ENCODE measurements around the gene SFMBT1.

- TF ChIP-seq CTCF (tag by site-specific recombination; IDR thresholded peaks at IDR 0.05), result no peak
- no peak for TF ChIP-seq HOXA7 (CRISPR knock-in tag; IDR thresholded peaks at IDR 0.05; ENCODE audit: borderline replicate concordance)
- no peak for TF ChIP-seq TCF7L2 (IDR thresholded peaks at IDR 0.05; ENCODE audit: borderline replicate concordance, low read depth, low read length)
- TF ChIP-seq BCL11A (tag by site-specific recombination; IDR thresholded peaks at IDR 0.05; ENCODE audit: low read depth), result no peak
- no peak for TF ChIP-seq ZNF37A (tag by site-specific recombination; IDR thresholded peaks at IDR 0.05)
- no peak for TF ChIP-seq ZBTB44 (tag by site-specific recombination; IDR thresholded peaks at IDR 0.05)
- no peak for TF ChIP-seq ZFP3 (tag by site-specific recombination; IDR thresholded peaks at IDR 0.05; ENCODE audit: low read depth)
- no peak for TF ChIP-seq GLI2 (tag by site-specific recombination; IDR thresholded peaks at IDR 0.05; ENCODE audit: borderline replicate concordance, low read depth)
- no peak for TF ChIP-seq ZNF549 (tag by site-specific recombination; IDR thresholded peaks at IDR 0.05)
- TF ChIP-seq ZBTB11 (tag by site-specific recombination; conservative IDR thresholded peaks at IDR 0.05; ENCODE audit: low read depth), result no peak
- no peak for TF ChIP-seq KLF1 (tag by site-specific recombination; IDR thresholded peaks at IDR 0.05)
- no peak for TF ChIP-seq ATF2 (tag by site-specific recombination; IDR thresholded peaks at IDR 0.05; ENCODE audit: low read depth)
Observed at GRCh38 chr3:52979190-52979983, 66.5 kb downstream of the SFMBT1 start.

Data from HEK293 (cell line).